NB4 (cell line): ENCODE results near the gene HP.
"Not testable (repeated sequence)": the region's sequence is repeated elsewhere in the genome, so short reads cannot be mapped to it uniquely, and the experiment has no call there.

Source experiments
- CTCF ChIP-seq: IDR thresholded peaks from one replicate; pipeline ENCODE4 v1.5.1; 2012; ENCODE audit warnings: low read depth, low read length
- MAX ChIP-seq: IDR thresholded peaks from 2 replicates; pipeline ENCODE4 v1.6.1; 2011; ENCODE audit warnings: low read depth, low read length
- POLR2A ChIP-seq: IDR thresholded peaks from 2 replicates; pipeline ENCODE4 v1.6.1; 2011; ENCODE audit warnings: mild to moderate bottlenecking; ENCODE audit not compliant: insufficient read length; ENCODE audit errors: extremely low read depth

- not testable (repeated sequence) for TF ChIP-seq CTCF, MAX, POLR2A
Measured at GRCh38 chr16:72075067-72075466, 20.8 kb downstream of the HP start.
